Endodermal cell (in vitro differentiated cells): ENCODE results near the gene ITK. TPM values are rescaled to one million over a fixed set of nuclear protein-coding genes. Genes with fewer than 3 reads are reported as not detected.

Source experiments
- DNase-seq: peaks from one replicate; pipeline ENCODE4 v3.0.0-alpha.2; 2017
- H3K27ac ChIP-seq: 2 replicates; pipeline ENCODE4 v1.5.1; 2013; ENCODE audit warnings: mild to moderate bottlenecking, low read depth, low read length, moderate library complexity
- H3K27me3 ChIP-seq: 2 replicates; pipeline ENCODE4 v1.6.1; 2013; ENCODE audit warnings: mild to moderate bottlenecking, low read length, moderate library complexity; ENCODE audit not compliant: insufficient read depth, control insufficient read depth, poor library complexity, severe bottlenecking
- H3K36me3 ChIP-seq: 2 replicates; pipeline ENCODE4 v1.7.0; 2013; ENCODE audit warnings: mild to moderate bottlenecking, low read length, moderate library complexity; ENCODE audit not compliant: control insufficient read depth, insufficient read depth
- H3K4me1 ChIP-seq: one replicate; pipeline ENCODE4 v1.7.0; 2013; ENCODE audit warnings: low read length; ENCODE audit not compliant: control insufficient read depth, insufficient read depth
- H3K4me3 ChIP-seq: 2 replicates; pipeline ENCODE4 v1.5.1; 2013; ENCODE audit warnings: mild to moderate bottlenecking, low read length, moderate library complexity
- H3K9ac ChIP-seq: 2 replicates; pipeline ENCODE4 v1.6.1; 2013; ENCODE audit warnings: mild to moderate bottlenecking, low read length, moderate library complexity; ENCODE audit not compliant: poor library complexity, severe bottlenecking; ENCODE audit errors: extremely low read depth
- H3K9me3 ChIP-seq: 2 replicates; pipeline ENCODE4 v1.6.1; 2013; ENCODE audit warnings: mild to moderate bottlenecking, low read length, moderate library complexity; ENCODE audit not compliant: control insufficient read depth
- H3K27ac Mint-ChIP-seq: 2 replicates; pipeline ENCODE4 v1.8.0; 2020; ENCODE audit warnings: mixed read lengths
- H3K27me3 Mint-ChIP-seq: 2 replicates; pipeline ENCODE4 v1.8.0; 2021; ENCODE audit warnings: mild to moderate bottlenecking, mixed read lengths; ENCODE audit not compliant: insufficient read depth
- H3K36me3 Mint-ChIP-seq: 2 replicates; pipeline ENCODE4 v1.8.0; 2020; ENCODE audit warnings: low read depth, mixed read lengths
- H3K4me1 Mint-ChIP-seq: 2 replicates; pipeline ENCODE4 v1.8.0; 2020; ENCODE audit warnings: mixed read lengths
- H3K4me3 Mint-ChIP-seq: 2 replicates; pipeline ENCODE4 v1.8.0; 2020; ENCODE audit warnings: mild to moderate bottlenecking, moderate library complexity, mixed read lengths
- H3K9me3 Mint-ChIP-seq: 2 replicates; pipeline ENCODE4 v1.8.0; 2020; ENCODE audit warnings: mild to moderate bottlenecking, mixed read lengths
- WGBS, 2 experiments: methylation state at CpG; one replicate each; pipeline versions ENCODE4 v1.1.5 to v1.1.7; 2013; ENCODE audit warnings: missing lambda C conversion rate in 2 of 2, mixed read lengths in 1 of 2; ENCODE audit not compliant: insufficient coverage in 1 of 2, insufficient read length in 1 of 2; 5-methylcytosine and 5-hydroxymethylcytosine counted together
- total RNA-seq, 2 donors: library from RNA; stranded (reverse); fragmentation: NEBNext Ultra II Directional in 1 of 2; extraction: Animal tissue kit (Norgen Biotek cat#: 25700) in 1 of 2; gene quantifications; 2 replicates in 1 of 2; 3 replicates in 1 of 2; pipeline ENCODE4 v1.2.1, GENCODE V29; 2021
- TF ChIP-seq, protein P1 (sequence below): fragments of 200-600 bp; sonication (generic); conservative IDR thresholded peaks from 2 replicates; pipeline ENCODE4 v1.5.0; 2021; ENCODE audit warnings: antibody characterized with exemption, mild to moderate bottlenecking

The ITK gene
- total RNA-seq, 2 donors from 2014 or later = 0.31 to 0.38 TPM

DNA sequence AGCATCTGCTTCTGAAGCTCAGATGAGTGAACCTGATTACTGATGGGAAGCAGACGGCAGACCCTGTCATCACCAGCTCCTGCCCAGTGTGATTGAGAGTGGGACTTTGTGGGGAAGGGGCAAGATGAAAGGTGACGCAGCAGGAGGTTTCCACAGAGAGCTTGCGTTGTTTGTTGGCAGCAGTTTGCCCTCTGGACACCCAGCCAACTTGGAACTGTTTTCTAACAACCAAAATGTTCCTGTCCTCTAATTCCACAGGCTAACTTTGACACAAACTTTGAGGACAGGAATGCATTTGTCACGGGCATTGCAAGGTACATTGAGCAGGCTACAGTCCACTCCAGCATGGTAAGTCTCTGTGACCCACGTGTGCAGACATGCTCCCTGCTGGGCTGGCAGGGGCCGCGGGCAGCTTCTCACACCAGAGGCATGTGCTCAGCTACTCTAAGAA lies 106.1 kb downstream of the ITK start:
- Histone ChIP-seq H3K9me3 (no peaks in the 10 kb centered on the region), H3K4me3 (no peak overlapping the region), H3K4me1 (no peaks in the 10 kb centered on the region), H3K27ac (no peak overlapping the region), H3K27me3 (no peaks in the 10 kb centered on the region), H3K36me3 (no peaks in the 10 kb centered on the region), H3K9ac (no peak overlapping the region)
- H3K27me3 Mint-ChIP-seq = no peaks in the 10 kb centered on the region
- no peaks in the 10 kb centered on the region for H3K36me3 Mint-ChIP-seq
- no peak overlapping the region for H3K27ac Mint-ChIP-seq
- DNase-seq = no peak
- H3K4me1 Mint-ChIP-seq = no peaks in the 10 kb centered on the region
- 80 to 91% methylated on average over 5 to 7 of the region's 7 CpGs for WGBS, 2 experiments
- TF ChIP-seq, protein P1, sequence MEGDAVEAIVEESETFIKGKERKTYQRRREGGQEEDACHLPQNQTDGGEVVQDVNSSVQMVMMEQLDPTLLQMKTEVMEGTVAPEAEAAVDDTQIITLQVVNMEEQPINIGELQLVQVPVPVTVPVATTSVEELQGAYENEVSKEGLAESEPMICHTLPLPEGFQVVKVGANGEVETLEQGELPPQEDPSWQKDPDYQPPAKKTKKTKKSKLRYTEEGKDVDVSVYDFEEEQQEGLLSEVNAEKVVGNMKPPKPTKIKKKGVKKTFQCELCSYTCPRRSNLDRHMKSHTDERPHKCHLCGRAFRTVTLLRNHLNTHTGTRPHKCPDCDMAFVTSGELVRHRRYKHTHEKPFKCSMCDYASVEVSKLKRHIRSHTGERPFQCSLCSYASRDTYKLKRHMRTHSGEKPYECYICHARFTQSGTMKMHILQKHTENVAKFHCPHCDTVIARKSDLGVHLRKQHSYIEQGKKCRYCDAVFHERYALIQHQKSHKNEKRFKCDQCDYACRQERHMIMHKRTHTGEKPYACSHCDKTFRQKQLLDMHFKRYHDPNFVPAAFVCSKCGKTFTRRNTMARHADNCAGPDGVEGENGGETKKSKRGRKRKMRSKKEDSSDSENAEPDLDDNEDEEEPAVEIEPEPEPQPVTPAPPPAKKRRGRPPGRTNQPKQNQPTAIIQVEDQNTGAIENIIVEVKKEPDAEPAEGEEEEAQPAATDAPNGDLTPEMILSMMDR = no peak
- no peaks in the 10 kb centered on the region for H3K9me3 Mint-ChIP-seq
- no peak overlapping the region for H3K4me3 Mint-ChIP-seq

DNA sequence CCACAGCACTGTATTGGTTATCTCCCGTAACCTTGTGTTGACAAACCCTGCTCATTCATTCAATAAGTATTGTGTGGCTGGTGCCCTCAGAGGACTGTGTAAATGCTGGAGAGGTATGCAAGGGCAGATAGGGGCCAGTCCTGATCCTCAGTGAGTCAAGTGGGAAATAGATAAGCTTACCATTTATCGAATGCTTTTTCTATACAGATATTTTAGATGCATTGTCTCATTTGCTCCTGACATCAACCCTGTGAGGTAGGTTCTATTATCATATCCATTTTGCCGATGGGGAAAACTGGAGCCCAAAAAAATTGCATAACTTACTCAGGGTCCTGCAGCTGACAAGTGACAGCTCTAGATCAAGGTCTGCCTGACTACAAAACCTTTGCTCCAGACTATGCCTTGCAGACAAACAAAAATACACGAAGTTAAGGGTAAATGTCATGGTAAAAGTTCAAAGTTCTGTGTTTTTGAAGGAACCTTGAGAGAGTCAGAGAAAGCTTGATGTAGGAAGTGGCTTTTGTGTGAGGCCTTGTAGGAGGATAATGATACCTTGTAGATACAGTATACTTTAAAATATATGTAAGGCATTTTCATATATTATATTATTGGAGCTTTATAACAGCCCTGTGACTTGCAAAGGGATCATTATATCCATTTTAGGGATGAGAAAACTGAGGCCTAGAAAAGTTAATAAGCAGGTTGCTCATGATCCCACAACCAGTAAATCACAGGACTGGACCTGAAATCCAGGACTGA lies 107.9 kb downstream of the ITK start:
- DNase-seq = no peak
- no peaks in the 10 kb centered on the region for H3K27me3 ChIP-seq
- Mint-ChIP-seq H3K4me3 (no peak overlapping the region), H3K36me3 (no peaks in the 10 kb centered on the region), H3K27ac (no peak overlapping the region), H3K27me3 (no peaks in the 10 kb centered on the region), H3K9me3 (no peaks in the 10 kb centered on the region), H3K4me1 (no peaks in the 10 kb centered on the region)
- H3K27ac ChIP-seq = no peak overlapping the region
- TF ChIP-seq, protein P1 = no peak
- H3K9me3 ChIP-seq = no peaks in the 10 kb centered on the region
- 87 to 93% methylated on average over 3 to 4 of the region's 4 CpGs for WGBS, 2 experiments
- H3K4me1 ChIP-seq = no peaks in the 10 kb centered on the region
- no peaks in the 10 kb centered on the region for H3K36me3 ChIP-seq
- no peak overlapping the region for H3K9ac ChIP-seq
- no peak overlapping the region for H3K4me3 ChIP-seq

DNA sequence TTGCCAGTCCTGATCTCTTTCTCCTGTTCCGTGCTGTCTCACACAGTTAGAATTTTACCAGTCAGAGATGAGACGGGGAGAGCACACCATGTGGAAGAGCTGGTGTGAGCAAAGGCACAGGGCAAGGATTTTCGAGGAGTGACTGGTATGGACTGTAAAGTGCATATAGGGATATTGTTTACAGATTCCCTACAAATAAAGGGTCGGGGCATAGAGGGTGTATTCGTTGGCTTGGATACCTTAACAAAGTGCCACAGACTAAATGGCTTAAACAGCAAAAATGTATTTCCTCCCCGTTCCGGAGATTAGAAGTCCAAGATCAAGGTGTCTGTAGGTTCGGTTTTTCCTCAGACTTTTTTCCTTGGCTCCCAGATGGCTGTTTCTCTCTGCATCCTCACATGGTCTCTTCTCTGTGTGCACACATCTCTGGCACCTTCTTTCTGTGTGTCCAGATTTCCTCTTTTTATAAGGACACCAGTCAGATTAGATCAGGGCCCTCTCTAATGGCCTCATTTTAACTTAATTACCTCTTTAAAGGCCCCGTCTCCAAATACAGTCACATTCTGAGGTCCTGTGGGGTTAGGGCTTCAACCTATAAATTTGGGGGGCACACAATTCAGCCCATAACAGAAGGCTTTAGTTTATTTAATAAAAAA lies 108.7 kb downstream of the ITK start:
- DNase-seq = no peak
- H3K4me3 Mint-ChIP-seq = no peak overlapping the region
- H3K4me1 Mint-ChIP-seq = no peaks in the 10 kb centered on the region
- Histone ChIP-seq H3K4me1 (no peaks in the 10 kb centered on the region), H3K4me3 (no peak overlapping the region), H3K36me3 (no peaks in the 10 kb centered on the region), H3K9me3 (no peaks in the 10 kb centered on the region), H3K9ac (no peak overlapping the region), H3K27ac (no peak overlapping the region), H3K27me3 (no peaks in the 10 kb centered on the region)
- H3K36me3 Mint-ChIP-seq = no peaks in the 10 kb centered on the region
- no peaks in the 10 kb centered on the region for H3K9me3 Mint-ChIP-seq
- WGBS, 2 experiments = 96% methylated on average over 8 to 9 of the region's 9 CpGs
- TF ChIP-seq, protein P1 = no peak
- no peak overlapping the region for H3K27ac Mint-ChIP-seq
- H3K27me3 Mint-ChIP-seq = no peaks in the 10 kb centered on the region
